OCI-LY7 (cell line): ENCODE measurements around the gene TK2.

Experiments used
- EZH2phosphoT487 ChIP-seq: fragments of 200-600 bp; sonication (generic); IDR thresholded peaks from 2 replicates; pipeline ENCODE4 v1.6.1; 2018; ENCODE audit warnings: low read depth, borderline replicate concordance, mild to moderate bottlenecking, mixed run types, antibody characterized with exemption, low read length, moderate library complexity, mixed read lengths
- TF ChIP-seq, protein P1 (sequence below): fragments of 200-600 bp; sonication (generic); conservative IDR thresholded peaks from 2 replicates; pipeline ENCODE4 v1.5.1; 2014; ENCODE audit warnings: mild to moderate bottlenecking, antibody characterized with exemption, low read length, moderate library complexity, mixed read lengths

DNA sequence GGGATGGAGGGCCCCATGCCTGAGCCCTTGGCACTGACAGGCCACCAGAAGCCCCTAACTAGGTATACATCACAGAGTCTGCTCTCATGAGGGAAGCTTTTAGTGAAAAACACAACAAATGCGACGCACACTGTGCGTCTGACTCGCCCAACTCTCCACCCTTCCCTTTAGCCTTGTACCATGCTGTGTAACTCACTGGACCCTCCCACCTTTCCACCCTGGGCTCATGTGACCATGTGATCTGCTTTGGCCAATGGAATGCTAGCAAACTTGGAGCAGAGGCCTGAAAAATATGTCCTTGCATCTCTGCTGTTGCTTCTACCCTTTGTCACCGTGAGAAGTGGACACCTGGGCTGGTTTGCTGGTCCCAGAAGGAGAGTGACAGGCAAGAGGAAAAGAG, 21.6 kb downstream of the TK2 start:
- TF ChIP-seq, protein P1, sequence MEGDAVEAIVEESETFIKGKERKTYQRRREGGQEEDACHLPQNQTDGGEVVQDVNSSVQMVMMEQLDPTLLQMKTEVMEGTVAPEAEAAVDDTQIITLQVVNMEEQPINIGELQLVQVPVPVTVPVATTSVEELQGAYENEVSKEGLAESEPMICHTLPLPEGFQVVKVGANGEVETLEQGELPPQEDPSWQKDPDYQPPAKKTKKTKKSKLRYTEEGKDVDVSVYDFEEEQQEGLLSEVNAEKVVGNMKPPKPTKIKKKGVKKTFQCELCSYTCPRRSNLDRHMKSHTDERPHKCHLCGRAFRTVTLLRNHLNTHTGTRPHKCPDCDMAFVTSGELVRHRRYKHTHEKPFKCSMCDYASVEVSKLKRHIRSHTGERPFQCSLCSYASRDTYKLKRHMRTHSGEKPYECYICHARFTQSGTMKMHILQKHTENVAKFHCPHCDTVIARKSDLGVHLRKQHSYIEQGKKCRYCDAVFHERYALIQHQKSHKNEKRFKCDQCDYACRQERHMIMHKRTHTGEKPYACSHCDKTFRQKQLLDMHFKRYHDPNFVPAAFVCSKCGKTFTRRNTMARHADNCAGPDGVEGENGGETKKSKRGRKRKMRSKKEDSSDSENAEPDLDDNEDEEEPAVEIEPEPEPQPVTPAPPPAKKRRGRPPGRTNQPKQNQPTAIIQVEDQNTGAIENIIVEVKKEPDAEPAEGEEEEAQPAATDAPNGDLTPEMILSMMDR = no peak
- TF ChIP-seq EZH2phosphoT487 = no peak
